DND-41 (cell line): ENCODE measurements around the gene ATP6AP2.

Experiments
- EZH2 ChIP-seq: IDR thresholded peaks from 3 replicates; pipeline ENCODE4 v1.6.1; 2012; ENCODE audit warnings: borderline replicate concordance, low read depth, mild to moderate bottlenecking, moderate library complexity, low read length, inconsistent platforms; ENCODE audit not compliant: severe bottlenecking
- TF ChIP-seq, protein P1 (sequence below): IDR thresholded peaks from 2 replicates; pipeline ENCODE4 v1.5.1; 2012; ENCODE audit warnings: borderline replicate concordance, low read length, moderate library complexity, mild to moderate bottlenecking; ENCODE audit not compliant: poor library complexity, severe bottlenecking; ENCODE audit errors: extremely low read depth

- TF ChIP-seq, protein P1, sequence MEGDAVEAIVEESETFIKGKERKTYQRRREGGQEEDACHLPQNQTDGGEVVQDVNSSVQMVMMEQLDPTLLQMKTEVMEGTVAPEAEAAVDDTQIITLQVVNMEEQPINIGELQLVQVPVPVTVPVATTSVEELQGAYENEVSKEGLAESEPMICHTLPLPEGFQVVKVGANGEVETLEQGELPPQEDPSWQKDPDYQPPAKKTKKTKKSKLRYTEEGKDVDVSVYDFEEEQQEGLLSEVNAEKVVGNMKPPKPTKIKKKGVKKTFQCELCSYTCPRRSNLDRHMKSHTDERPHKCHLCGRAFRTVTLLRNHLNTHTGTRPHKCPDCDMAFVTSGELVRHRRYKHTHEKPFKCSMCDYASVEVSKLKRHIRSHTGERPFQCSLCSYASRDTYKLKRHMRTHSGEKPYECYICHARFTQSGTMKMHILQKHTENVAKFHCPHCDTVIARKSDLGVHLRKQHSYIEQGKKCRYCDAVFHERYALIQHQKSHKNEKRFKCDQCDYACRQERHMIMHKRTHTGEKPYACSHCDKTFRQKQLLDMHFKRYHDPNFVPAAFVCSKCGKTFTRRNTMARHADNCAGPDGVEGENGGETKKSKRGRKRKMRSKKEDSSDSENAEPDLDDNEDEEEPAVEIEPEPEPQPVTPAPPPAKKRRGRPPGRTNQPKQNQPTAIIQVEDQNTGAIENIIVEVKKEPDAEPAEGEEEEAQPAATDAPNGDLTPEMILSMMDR: no peak
- TF ChIP-seq EZH2: no peak
Observed at GRCh38 chrX:40531056-40531826, 49.5 kb upstream of the ATP6AP2 start.
